PC-3 (cell line): Measurements from ENCODE around the gene FAM237A. TPM values are rescaled to one million over a fixed set of nuclear protein-coding genes. Genes with fewer than 3 reads are reported as not detected.

Experiments
- ATAC-seq: fragments of 200-7000 bp; cut with Tn5 transposase; 2 replicates; pipeline ENCODE4 v1.9.1; 2020; ENCODE audit warnings: mild to moderate bottlenecking, moderate library complexity
- BruUV-seq: library from RNA; stranded (reverse); fragments of 400-500 nt; replicated peaks from 2 replicates; lab custom pipeline; 2021; lab: Mats Ljungman, UMichigan
- CTCF ChIA-PET: fragments of 300-600 bp; sonication (Branson Sonifier 250); formaldehyde crosslinking; loops from one replicate; lab custom pipeline; 2022; ENCODE audit warnings: antibody characterized with exemption; lab: Charles Lee
- POLR2A ChIA-PET: fragments of 300-600 bp; sonication (Branson Sonifier 250); formaldehyde crosslinking; loops from one replicate; lab custom pipeline; 2022; ENCODE audit warnings: antibody characterized with exemption; ENCODE audit not compliant: unreplicated experiment; lab: Charles Lee
- DNase-seq: peaks from one replicate; pipeline ENCODE4 v3.0.0-alpha.2; 2015
- H2AFZ ChIP-seq: fragments of 300-600 bp; sonication (generic); 2 replicates; pipeline ENCODE4 v1.6.0; 2016; ENCODE audit warnings: antibody characterized with exemption, low read length
- H3F3A ChIP-seq: fragments of 300-600 bp; sonication (generic); one replicate; pipeline ENCODE4 v1.6.0; 2017; ENCODE audit warnings: antibody characterized with exemption, low read length, control low read depth, mild to moderate bottlenecking; ENCODE audit not compliant: unreplicated experiment
- H3K27ac ChIP-seq: fragments of 300-600 bp; sonication (generic); 2 replicates; pipeline ENCODE4 v1.5.1; 2016; ENCODE audit warnings: mild to moderate bottlenecking, low read length
- H3K27me3 ChIP-seq: fragments of 300-600 bp; sonication (generic); 2 replicates; pipeline ENCODE4 v1.6.1; 2016; ENCODE audit warnings: low read length, mixed read lengths
- H3K36me3 ChIP-seq: fragments of 300-600 bp; sonication (generic); 2 replicates; pipeline ENCODE4 v1.6.1; 2016; ENCODE audit warnings: low read depth, mixed run types, low read length, mixed read lengths
- H3K4me1 ChIP-seq: fragments of 300-600 bp; sonication (generic); 2 replicates; pipeline ENCODE4 v1.5.1; 2016; ENCODE audit warnings: low read length; ENCODE audit not compliant: insufficient read depth
- H3K4me2 ChIP-seq: fragments of 300-600 bp; sonication (generic); 2 replicates; pipeline ENCODE4 v1.6.0; 2016; ENCODE audit warnings: low read length
- H3K4me3 ChIP-seq: fragments of 300-600 bp; sonication (generic); 2 replicates; pipeline ENCODE4 v1.5.1; 2016; ENCODE audit warnings: mild to moderate bottlenecking, low read length, mixed read lengths
- H3K79me2 ChIP-seq: fragments of 300-600 bp; sonication (generic); 2 replicates; pipeline ENCODE4 v1.6.1; 2017; ENCODE audit warnings: low read length, mixed read lengths
- H3K9ac ChIP-seq: fragments of 300-600 bp; sonication (generic); 2 replicates; pipeline ENCODE4 v1.6.0; 2016; ENCODE audit warnings: mild to moderate bottlenecking, low read length
- H3K9me2 ChIP-seq: fragments of 300-600 bp; sonication (generic); replicated peaks from 2 replicates; pipeline ENCODE4 v1.6.1; 2016; ENCODE audit warnings: mixed run types, low read length, mixed read lengths
- H3K9me3 ChIP-seq: fragments of 300-600 bp; sonication (generic); 2 replicates; pipeline ENCODE4 v1.6.1; 2016; ENCODE audit warnings: low read length, mixed read lengths
- H4K20me1 ChIP-seq: fragments of 300-600 bp; sonication (generic); 2 replicates; pipeline ENCODE4 v1.6.1; 2016; ENCODE audit warnings: low read length, mixed read lengths
- CTCF ChIP-seq: fragments of 300-600 bp; sonication (generic); conservative IDR thresholded peaks from 2 replicates; pipeline ENCODE4 v1.5.1; 2017; ENCODE audit warnings: antibody characterized with exemption, low read depth, mild to moderate bottlenecking, low read length
- EZH2 ChIP-seq: fragments of 300-600 bp; sonication (generic); IDR thresholded peaks from one replicate; pipeline ENCODE4 v1.6.1; 2017; ENCODE audit warnings: antibody characterized with exemption, mild to moderate bottlenecking, low read length; ENCODE audit not compliant: unreplicated experiment
- EZH2phosphoT487 ChIP-seq: fragments of 300-600 bp; sonication (generic); IDR thresholded peaks from 2 replicates; pipeline ENCODE4 v1.6.1; 2018; ENCODE audit warnings: mild to moderate bottlenecking, antibody characterized with exemption, low read length, borderline replicate concordance
- intact Hi-C: fragments of 100-400 bp; cut with micrococcal nuclease; formaldehyde crosslinking; loops from 2 replicates; pipeline ENCODE4 v1.9.0; 2023
- total RNA-seq: library from RNA; depleted of rRNA; stranded (reverse); fragments of >200 nt; gene quantifications from 2 replicates; pipeline ENCODE4 v1.2.3, GENCODE V29; 2014; rRNA removed

The FAM237A gene
- total RNA-seq, 1 experiment from 2014 or later = not detected

DNA sequence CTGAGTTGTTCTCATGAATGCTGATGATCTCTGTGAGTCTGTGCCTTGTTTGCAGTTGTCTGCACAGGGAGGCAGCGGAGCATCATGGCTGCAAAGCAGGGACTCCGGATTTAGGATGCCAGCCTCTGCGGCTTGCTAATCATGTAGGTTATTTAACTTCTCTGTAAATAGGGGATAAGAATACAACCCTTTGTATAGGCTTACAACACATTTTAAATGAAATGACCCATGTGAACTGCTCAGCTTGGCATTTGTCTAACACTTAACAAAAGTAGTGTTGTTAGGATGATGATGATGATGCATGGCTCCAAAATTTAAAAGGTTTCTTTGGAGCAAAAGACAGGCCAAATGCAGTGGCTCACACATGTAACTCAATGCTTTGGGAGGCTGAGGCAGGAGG is 56.5 kb downstream of the FAM237A start:
- CTCF ChIA-PET = no interaction called here
- H3K4me2 ChIP-seq = no peak overlapping the region
- no peaks in the 10 kb centered on the region for H3K9me3 ChIP-seq
- ATAC-seq (no peak), DNase-seq (no peak)
- no peak overlapping the region for H2AFZ ChIP-seq
- no TSS peak for BruUV-seq
- no peaks in the 10 kb centered on the region for H3F3A ChIP-seq
- no peak overlapping the region for H3K9ac ChIP-seq
- H3K79me2 ChIP-seq = no peaks in the 10 kb centered on the region
- H4K20me1 ChIP-seq = no peaks in the 10 kb centered on the region
- H3K27ac ChIP-seq = no peak overlapping the region
- no peak for TF ChIP-seq EZH2
- no peak for TF ChIP-seq EZH2phosphoT487
- no peak for TF ChIP-seq CTCF
- intact Hi-C loops = loop anchor here (10.0 kb wide), 1 partner anchor 286 kb away; no protein-coding TSS in a partner anchor
- H3K36me3 ChIP-seq = no peaks in the 10 kb centered on the region
- no peaks in the 10 kb centered on the region for H3K9me2 ChIP-seq
- no peak overlapping the region for H3K4me3 ChIP-seq
- H3K27me3 ChIP-seq = peaks cover 34% of the 10 kb centered on the region
- no peaks in the 10 kb centered on the region for H3K4me1 ChIP-seq
- POLR2A ChIA-PET = no interaction called here

Other genes with a start within 250 kb of the FAM237A start
- gene ADAM23, start 199.0 kb upstream of the FAM237A start, total RNA-seq = 0.22 and 0.69 TPM in 2 replicates
- not detected in 2 replicates for gene DYTN, start 75.9 kb downstream of the FAM237A start, total RNA-seq
- gene MDH1B, start 122.8 kb downstream of the FAM237A start, total RNA-seq = 0.23 and 0.40 TPM in 2 replicates
- gene FASTKD2, start 123.1 kb downstream of the FAM237A start, total RNA-seq = 31.2 and 41.4 TPM in 2 replicates